GM23248 (cell line): ENCODE results near the gene HIVEP3. TPM values are rescaled to one million over a fixed set of nuclear protein-coding genes. Genes with fewer than 3 reads are reported as not detected.

ENCODE experiments used
- DNase-seq: peaks from one replicate; pipeline ENCODE4 v3.0.0-alpha.2; 2015
- H2AFZ ChIP-seq: fragments of 200-600 bp; sonication (generic); 2 replicates; pipeline ENCODE4 v1.6.1; 2016; ENCODE audit warnings: antibody characterized with exemption
- H3F3A ChIP-seq: fragments of 200-600 bp; sonication (generic); 2 replicates; pipeline ENCODE4 v1.6.1; 2016; ENCODE audit warnings: mild to moderate bottlenecking, antibody characterized with exemption, mixed run types; ENCODE audit not compliant: insufficient read depth
- H3K27ac ChIP-seq: fragments of 200-600 bp; sonication (generic); 2 replicates; pipeline ENCODE4 v1.5.1; 2016; ENCODE audit warnings: mild to moderate bottlenecking
- H3K27me3 ChIP-seq: fragments of 200-600 bp; sonication (generic); replicated peaks from 2 replicates; pipeline ENCODE4 v1.6.1; 2016; ENCODE audit warnings: mild to moderate bottlenecking; ENCODE audit not compliant: insufficient read depth
- H3K36me3 ChIP-seq: fragments of 200-600 bp; sonication (generic); 2 replicates; pipeline ENCODE4 v1.6.1; 2016; ENCODE audit warnings: low read depth, mild to moderate bottlenecking
- H3K4me1 ChIP-seq: fragments of 200-600 bp; sonication (generic); 2 replicates; pipeline ENCODE4 v1.6.1; 2016; ENCODE audit warnings: mild to moderate bottlenecking; ENCODE audit not compliant: insufficient read depth
- H3K4me2 ChIP-seq: fragments of 200-600 bp; sonication (generic); one replicate; pipeline ENCODE4 v1.6.1; 2016; ENCODE audit warnings: mild to moderate bottlenecking; ENCODE audit not compliant: unreplicated experiment
- H3K4me3 ChIP-seq: fragments of 200-600 bp; sonication (generic); 2 replicates; pipeline ENCODE4 v1.5.1; 2016; ENCODE audit warnings: mild to moderate bottlenecking
- H3K79me2 ChIP-seq: fragments of 200-600 bp; sonication (generic); 2 replicates; pipeline ENCODE4 v1.6.1; 2016; ENCODE audit warnings: mild to moderate bottlenecking; ENCODE audit not compliant: insufficient read depth
- H3K9ac ChIP-seq: fragments of 200-600 bp; sonication (generic); 2 replicates; pipeline ENCODE4 v1.6.1; 2016; ENCODE audit warnings: mild to moderate bottlenecking
- H3K9me2 ChIP-seq: fragments of 200-600 bp; sonication (generic); 2 replicates; pipeline ENCODE4 v1.6.1; 2016; ENCODE audit warnings: mixed run types, mild to moderate bottlenecking, moderate library complexity; ENCODE audit not compliant: insufficient read depth
- H3K9me3 ChIP-seq: fragments of 200-600 bp; sonication (generic); one replicate; pipeline ENCODE4 v1.6.1; 2017; ENCODE audit warnings: low read depth
- H4K20me1 ChIP-seq: fragments of 200-600 bp; sonication (generic); 2 replicates; pipeline ENCODE4 v1.6.0; 2016; ENCODE audit not compliant: insufficient read depth
- EZH2 ChIP-seq: fragments of 200-600 bp; sonication (generic); IDR thresholded peaks from 2 replicates; pipeline ENCODE4 v1.6.1; 2018; ENCODE audit warnings: antibody characterized with exemption, mild to moderate bottlenecking; ENCODE audit not compliant: insufficient read depth, poor library complexity, severe bottlenecking
- EZH2phosphoT487 ChIP-seq: fragments of 200-600 bp; sonication (generic); IDR thresholded peaks from 2 replicates; pipeline ENCODE4 v1.6.1; 2018; ENCODE audit warnings: antibody characterized with exemption, moderate library complexity, mild to moderate bottlenecking, low read depth; ENCODE audit not compliant: insufficient read depth
- WGBS, 2 experiments: methylation state at CpG; one replicate each; pipeline ENCODE4 v1.1.6; 2015 to 2017; ENCODE audit warnings: low lambda C conversion rate in 2 of 2, low coverage in 1 of 2; ENCODE audit errors: missing lambda C conversion rate in 2 of 2; 5-methylcytosine and 5-hydroxymethylcytosine counted together
- in situ Hi-C: fragments of 300-500 bp; cut with MboI; formaldehyde crosslinking; loops from 2 replicates; pipeline ENCODE4 v1.15.0; 2020
- polyA plus RNA-seq: library from polyadenylated mRNA; unstranded; fragments of >200 nt; fragmentation: Nextera tagmentation; extraction: Ambion mirVana; gene quantifications from 2 replicates; pipeline ENCODE4 v1.2.1, GENCODE V29; 2016
- total RNA-seq: library from RNA; depleted of rRNA; stranded (reverse); fragments of >200 nt; shearing (Covaris generic); gene quantifications from 2 replicates; pipeline ENCODE4 v1.2.3, GENCODE V29; 2014

The HIVEP3 gene
- total and polyA plus RNA-seq, 2 experiments from 2014 or later, result 1.7 to 7.2 TPM

DNA sequence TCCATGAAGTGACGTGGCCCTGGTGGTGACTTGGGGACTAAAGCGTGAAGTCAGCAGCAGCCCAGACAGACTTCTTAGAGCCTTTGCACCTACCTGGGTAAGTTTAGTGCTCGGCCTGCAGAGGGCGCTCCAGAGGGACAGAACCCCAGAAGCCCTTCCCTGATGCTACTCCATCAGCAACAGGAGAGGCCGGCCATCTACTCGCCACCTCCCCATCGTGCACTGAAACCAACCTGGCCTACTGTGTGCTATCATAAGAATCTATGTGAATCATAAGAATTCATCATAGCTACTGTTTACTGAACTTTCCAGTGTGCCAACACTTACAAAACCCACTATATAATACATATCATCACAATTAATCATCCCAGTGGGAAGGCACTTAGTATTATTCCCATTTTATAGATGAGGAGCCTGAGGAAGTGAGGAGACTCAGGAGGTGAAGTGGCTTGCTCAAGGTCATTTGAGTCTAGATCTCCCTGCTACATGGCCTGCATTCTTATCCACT is 426.3 kb downstream of the HIVEP3 start:
- no peaks in the 10 kb centered on the region for H3K9me2 ChIP-seq
- H3K9ac ChIP-seq, result no peak overlapping the region
- H3F3A ChIP-seq, result no peaks in the 10 kb centered on the region
- no peak overlapping the region for H2AFZ ChIP-seq
- H3K4me2 ChIP-seq, result no peak overlapping the region
- no peaks in the 10 kb centered on the region for H3K27me3 ChIP-seq
- H3K9me3 ChIP-seq, result no peaks in the 10 kb centered on the region
- H3K4me1 ChIP-seq, result peaks cover 12% of the 10 kb centered on the region; the same call in 1 of the 2 replicates
- H3K4me3 ChIP-seq, result no peak overlapping the region
- 72 to 80% methylated on average over 7 of the region's 7 CpGs for WGBS, 2 experiments
- no peaks in the 10 kb centered on the region for H3K79me2 ChIP-seq
- H4K20me1 ChIP-seq, result no peaks in the 10 kb centered on the region
- in situ Hi-C loops, result no loop called here
- TF ChIP-seq EZH2phosphoT487, result no peak
- no peak for TF ChIP-seq EZH2
- H3K27ac ChIP-seq, result no peak overlapping the region
- H3K36me3 ChIP-seq, result no peaks in the 10 kb centered on the region
- peak; percentile 34 for DNase-seq

DNA sequence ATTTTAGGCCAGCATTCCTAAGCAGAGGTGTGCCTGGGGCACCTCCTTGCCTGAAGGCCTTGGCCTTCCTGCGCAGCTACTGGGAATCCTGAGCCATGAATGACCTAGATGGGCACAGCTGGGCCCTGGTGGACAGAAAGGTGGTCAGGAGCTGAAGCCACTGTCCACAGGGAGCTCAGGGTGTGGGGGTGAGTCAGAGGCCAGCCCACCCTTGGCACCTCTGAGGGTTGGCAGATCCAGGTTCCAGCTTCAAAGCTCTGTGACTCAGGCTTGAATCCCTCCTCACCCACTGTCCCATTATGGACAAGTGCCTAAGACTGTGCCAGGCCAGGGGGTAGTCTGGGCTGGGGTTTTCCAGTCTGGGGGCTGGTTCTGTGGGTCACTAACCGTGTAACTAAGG is 427.8 kb downstream of the HIVEP3 start:
- H2AFZ ChIP-seq, result no peak overlapping the region
- 78 to 80% methylated on average over 2 of the region's 2 CpGs for WGBS, 2 experiments
- no peak for DNase-seq
- H3K27me3 ChIP-seq, result no peaks in the 10 kb centered on the region
- H3K9ac ChIP-seq, result no peak overlapping the region
- no peaks in the 10 kb centered on the region for H3K36me3 ChIP-seq
- peaks cover 14% of the 10 kb centered on the region for H3K4me1 ChIP-seq
- H3K79me2 ChIP-seq, result no peaks in the 10 kb centered on the region
- no peaks in the 10 kb centered on the region for H3F3A ChIP-seq
- no peaks in the 10 kb centered on the region for H4K20me1 ChIP-seq
- H3K27ac ChIP-seq, result no peak overlapping the region
- TF ChIP-seq EZH2 (no peak), EZH2phosphoT487 (no peak)
- H3K9me3 ChIP-seq, result no peaks in the 10 kb centered on the region
- no peak overlapping the region for H3K4me3 ChIP-seq
- H3K9me2 ChIP-seq, result no peaks in the 10 kb centered on the region
- in situ Hi-C loops, result no loop called here
- no peak overlapping the region for H3K4me2 ChIP-seq

- no peak overlapping the region for H3K27ac ChIP-seq
- TF ChIP-seq EZH2phosphoT487 (no peak), EZH2 (no peak)
- H4K20me1 ChIP-seq, result no peaks in the 10 kb centered on the region
- H3K27me3 ChIP-seq, result no peaks in the 10 kb centered on the region
- H3K4me2 ChIP-seq, result no peak overlapping the region
- in situ Hi-C loops, result no loop called here
- no peak for DNase-seq
- no peak overlapping the region for H3K4me3 ChIP-seq
- no peaks in the 10 kb centered on the region for H3K79me2 ChIP-seq
- peaks cover 20% of the 10 kb centered on the region for H3K4me1 ChIP-seq
- no peak overlapping the region for H2AFZ ChIP-seq
- WGBS, 2 experiments, result 72 to 82% methylated on average over 4 to 5 of the region's 5 CpGs
- no peaks in the 10 kb centered on the region for H3K9me2 ChIP-seq
- no peak overlapping the region for H3K9ac ChIP-seq
- no peaks in the 10 kb centered on the region for H3F3A ChIP-seq
- no peaks in the 10 kb centered on the region for H3K9me3 ChIP-seq
- H3K36me3 ChIP-seq, result no peaks in the 10 kb centered on the region
These were observed 429.2 kb downstream of the HIVEP3 start for GRCh38 chr1:41489561-41489960.

DNA sequence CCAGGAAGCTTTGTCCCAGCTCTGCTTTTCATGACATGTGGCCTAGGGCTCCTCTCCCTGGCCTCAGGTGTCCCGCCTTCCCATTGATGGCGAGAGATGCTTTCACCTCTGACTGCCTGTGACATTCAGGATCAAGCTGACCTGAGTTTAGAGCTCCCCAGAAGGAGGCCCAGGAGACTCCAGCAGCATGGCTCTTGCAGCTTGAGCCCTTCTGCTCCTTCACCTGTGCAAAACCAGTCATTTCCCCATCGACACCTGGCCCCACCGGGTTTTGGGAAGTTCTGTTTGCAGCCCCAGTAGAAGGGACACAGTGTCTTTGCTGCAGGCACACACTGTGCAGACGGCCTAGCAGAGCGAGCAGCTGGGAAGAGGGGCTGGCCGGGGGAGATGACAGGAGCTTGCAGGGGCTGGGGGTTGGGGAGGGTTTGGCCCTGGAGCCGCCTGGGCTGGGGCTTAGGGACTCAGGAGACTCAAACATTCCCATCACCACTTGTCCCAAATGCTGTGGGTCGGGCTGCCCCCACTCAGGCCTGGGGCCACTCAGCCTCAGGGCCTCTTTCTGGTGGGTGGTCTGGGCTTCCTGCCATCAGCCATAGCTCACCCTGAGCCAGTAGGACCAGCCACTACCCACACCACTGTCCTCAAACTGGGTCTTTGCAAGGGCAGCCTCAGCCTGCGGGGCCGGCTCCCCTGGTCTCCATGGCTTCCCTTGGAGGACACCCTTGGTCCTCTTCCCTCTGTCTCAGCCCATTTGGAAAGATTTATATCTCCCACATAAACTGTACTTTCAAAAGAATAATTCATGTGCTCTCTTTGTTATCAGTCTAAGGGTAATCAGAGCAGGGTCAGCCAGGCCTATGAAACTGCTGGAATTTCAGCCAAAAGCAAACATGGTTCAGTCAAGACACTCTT is 430.4 kb downstream of the HIVEP3 start:
- Histone ChIP-seq H4K20me1 (no peaks in the 10 kb centered on the region), H3K9me2 (no peaks in the 10 kb centered on the region), H3K9me3 (no peaks in the 10 kb centered on the region), H3K4me3 (no peak overlapping the region), H3K4me2 (no peak overlapping the region), H3K79me2 (no peaks in the 10 kb centered on the region), H3K36me3 (no peaks in the 10 kb centered on the region), H3F3A (no peaks in the 10 kb centered on the region), H3K9ac (no peak overlapping the region), H3K27me3 (no peaks in the 10 kb centered on the region), H3K4me1 (peaks cover 20% of the 10 kb centered on the region), H2AFZ (no peak overlapping the region), H3K27ac (no peak overlapping the region)
- in situ Hi-C loops, result no loop called here
- TF ChIP-seq EZH2, result no peak
- TF ChIP-seq EZH2phosphoT487, result no peak
- 93 to 98% methylated on average over 7 to 11 of the region's 11 CpGs for whole genome bisulfite sequencing, 2 experiments
- no peak for DNase-seq
